ENCODE results near the gene GPSM1.
"Not testable (repeated sequence)": the region's sequence is repeated elsewhere in the genome, so short reads cannot be mapped to it uniquely, and the experiment has no call there.

DNA sequence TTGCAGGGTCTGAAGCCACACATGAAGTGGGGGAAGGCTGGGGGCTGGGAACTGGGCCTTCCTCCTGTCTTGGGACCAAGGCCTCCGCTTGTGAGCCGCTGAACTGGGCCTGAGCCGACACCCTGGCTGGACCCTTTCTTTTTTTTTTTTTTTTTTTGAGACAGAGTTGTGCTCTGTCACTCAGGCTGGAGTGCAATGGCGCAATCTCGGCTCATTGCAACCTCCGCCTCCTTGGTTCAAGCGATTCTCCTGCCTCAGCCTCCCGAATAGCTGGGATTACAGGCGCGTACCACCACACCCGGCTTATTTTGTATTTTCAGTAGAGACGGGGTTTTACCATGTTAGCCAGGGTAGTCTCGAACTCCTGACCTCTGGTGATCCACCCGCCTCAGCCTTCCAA lies 8.1 kb upstream of the GPSM1 start:
- TF ChIP-seq, protein P1, sequence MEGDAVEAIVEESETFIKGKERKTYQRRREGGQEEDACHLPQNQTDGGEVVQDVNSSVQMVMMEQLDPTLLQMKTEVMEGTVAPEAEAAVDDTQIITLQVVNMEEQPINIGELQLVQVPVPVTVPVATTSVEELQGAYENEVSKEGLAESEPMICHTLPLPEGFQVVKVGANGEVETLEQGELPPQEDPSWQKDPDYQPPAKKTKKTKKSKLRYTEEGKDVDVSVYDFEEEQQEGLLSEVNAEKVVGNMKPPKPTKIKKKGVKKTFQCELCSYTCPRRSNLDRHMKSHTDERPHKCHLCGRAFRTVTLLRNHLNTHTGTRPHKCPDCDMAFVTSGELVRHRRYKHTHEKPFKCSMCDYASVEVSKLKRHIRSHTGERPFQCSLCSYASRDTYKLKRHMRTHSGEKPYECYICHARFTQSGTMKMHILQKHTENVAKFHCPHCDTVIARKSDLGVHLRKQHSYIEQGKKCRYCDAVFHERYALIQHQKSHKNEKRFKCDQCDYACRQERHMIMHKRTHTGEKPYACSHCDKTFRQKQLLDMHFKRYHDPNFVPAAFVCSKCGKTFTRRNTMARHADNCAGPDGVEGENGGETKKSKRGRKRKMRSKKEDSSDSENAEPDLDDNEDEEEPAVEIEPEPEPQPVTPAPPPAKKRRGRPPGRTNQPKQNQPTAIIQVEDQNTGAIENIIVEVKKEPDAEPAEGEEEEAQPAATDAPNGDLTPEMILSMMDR (conservative IDR thresholded peaks at IDR 0.05) = not testable (repeated sequence)
- TF ChIP-seq ZFX (IDR thresholded peaks at IDR 0.05) = not testable (repeated sequence)

Data from C4-2B (cell line).